Stimulated activated CD8-positive, alpha-beta memory T cell treated with anti-CD3 and anti-CD28 coated beads, Interleukin-12 subunit alpha, Interleukin-12 subunit beta, amount 100 ng/mL, for 1 hour (primary cell): ENCODE measurements around the gene CCP110.

Experiments used
- DNase-seq: peaks from one replicate; pipeline ENCODE4 v3.0.0-alpha.2; 2020; ENCODE audit warnings: low read depth

The CCP110 gene

GRCh38 chr16:19599968-19600716 lies 76.4 kb downstream of the CCP110 start:
- no peak for DNase-seq

- DNase-seq = no peak
These were observed 77.6 kb downstream of the CCP110 start for GRCh38 chr16:19601083-19601976.
